Karpas-422 (cell line): ENCODE results near the gene ADO. TPM values are rescaled to one million over a fixed set of nuclear protein-coding genes. Genes with fewer than 3 reads are reported as not detected.

Source experiments
- DNase-seq: peaks from one replicate; pipeline ENCODE4 v3.0.0-alpha.2; 2015
- H2AFZ ChIP-seq: fragments of 200-600 bp; sonication (generic); 2 replicates; pipeline ENCODE4 v1.6.1; 2014; ENCODE audit warnings: antibody characterized with exemption, low read length, mixed read lengths
- H3K27ac ChIP-seq: fragments of 200-600 bp; sonication (generic); 2 replicates; pipeline ENCODE4 v1.5.1; 2014; ENCODE audit warnings: mild to moderate bottlenecking, low read length, moderate library complexity
- H3K27me3 ChIP-seq: fragments of 200-600 bp; sonication (generic); 2 replicates; pipeline ENCODE4 v1.6.1; 2014; ENCODE audit warnings: low read length, mixed read lengths
- H3K36me3 ChIP-seq: fragments of 200-600 bp; sonication (generic); 2 replicates; pipeline ENCODE4 v1.6.1; 2014; ENCODE audit warnings: low read length, mixed read lengths; ENCODE audit not compliant: insufficient read depth
- H3K4me1 ChIP-seq: fragments of 200-600 bp; sonication (generic); 2 replicates; pipeline ENCODE4 v1.6.1; 2014; ENCODE audit warnings: mild to moderate bottlenecking, low read length, mixed read lengths
- H3K4me2 ChIP-seq: fragments of 200-600 bp; sonication (generic); 2 replicates; pipeline ENCODE4 v1.6.1; 2014; ENCODE audit warnings: low read length, low read depth, mild to moderate bottlenecking; ENCODE audit not compliant: poor library complexity, severe bottlenecking
- H3K4me3 ChIP-seq: fragments of 200-600 bp; sonication (generic); 2 replicates; pipeline ENCODE4 v1.5.1; 2014; ENCODE audit warnings: mild to moderate bottlenecking, antibody characterized with exemption, low read length, mixed read lengths
- H3K79me2 ChIP-seq: fragments of 200-600 bp; sonication (generic); 2 replicates; pipeline ENCODE4 v1.6.1; 2014; ENCODE audit warnings: mild to moderate bottlenecking, low read length, mixed read lengths
- H3K9ac ChIP-seq: fragments of 200-600 bp; sonication (generic); 2 replicates; pipeline ENCODE4 v1.6.0; 2014; ENCODE audit warnings: low read length
- H3K9me2 ChIP-seq: fragments of 200-600 bp; sonication (generic), shearing (Covaris generic); replicated peaks from 2 replicates; pipeline ENCODE4 v1.6.0; 2014; ENCODE audit warnings: mild to moderate bottlenecking, low read length, moderate library complexity; ENCODE audit not compliant: insufficient read depth
- H3K9me3 ChIP-seq: fragments of 300-700, 200-600 bp; sonication (generic); 2 replicates; pipeline ENCODE4 v1.6.1; 2014; ENCODE audit warnings: low read length, mixed read lengths
- H4K20me1 ChIP-seq: fragments of 200-600 bp; sonication (generic); 2 replicates; pipeline ENCODE4 v1.6.1; 2014; ENCODE audit warnings: mild to moderate bottlenecking, antibody characterized with exemption, low read length, low read depth; ENCODE audit not compliant: insufficient read depth
- total RNA-seq: library from RNA; depleted of rRNA; stranded (reverse); fragments of >200 nt; shearing (Covaris generic); gene quantifications from 2 replicates; pipeline ENCODE4 v1.2.3, GENCODE V29; 2014; ENCODE audit warnings: low replicate concordance; rRNA removed

Gene ADO
- total RNA-seq, 1 experiment from 2014 or later = 16.4 TPM

- no peak overlapping the region for H2AFZ ChIP-seq
- no peaks in the 10 kb centered on the region for H3K27me3 ChIP-seq
- no peaks in the 10 kb centered on the region for H3K36me3 ChIP-seq
- H3K27ac ChIP-seq = no peak overlapping the region
- no peaks in the 10 kb centered on the region for H4K20me1 ChIP-seq
- peaks cover 14% of the 10 kb centered on the region for H3K4me1 ChIP-seq
- DNase-seq = no peak
- H3K9me2 ChIP-seq = no peaks in the 10 kb centered on the region
- H3K9me3 ChIP-seq = no peaks in the 10 kb centered on the region
- H3K79me2 ChIP-seq = no peaks in the 10 kb centered on the region
- no peak overlapping the region for H3K4me3 ChIP-seq
- H3K4me2 ChIP-seq = no peak overlapping the region
- no peak overlapping the region for H3K9ac ChIP-seq
Measured at GRCh38 chr10:62853710-62854109, 49.2 kb downstream of the ADO start.

- Histone ChIP-seq H2AFZ (no peak overlapping the region), H3K9me2 (no peaks in the 10 kb centered on the region), H3K4me1 (peaks cover 14% of the 10 kb centered on the region), H3K27me3 (no peaks in the 10 kb centered on the region), H3K27ac (no peak overlapping the region), H3K9ac (no peak overlapping the region), H3K9me3 (no peaks in the 10 kb centered on the region), H3K4me3 (no peak overlapping the region), H4K20me1 (no peaks in the 10 kb centered on the region), H3K79me2 (no peaks in the 10 kb centered on the region), H3K36me3 (no peaks in the 10 kb centered on the region), H3K4me2 (no peak overlapping the region)
- no peak for DNase-seq
Measured at GRCh38 chr10:62856021-62856420, 51.5 kb downstream of the ADO start.

Other genes with a start within 250 kb of the ADO start
- 0.41 TPM in 1 of 2 replicates, not detected in the other for gene EGR2, start 11.6 kb downstream of the ADO start, total RNA-seq